HG03432 (cell line): ENCODE results near the gene ODAD2.
"Not testable (repeated sequence)": the region's sequence is repeated elsewhere in the genome, so short reads cannot be mapped to it uniquely, and the experiment has no call there.

Experiments
- ATAC-seq: cut with Tn5 transposase; IDR thresholded peaks from one replicate; pipeline ENCODE4 v1.9.1; 2021; ENCODE audit warnings: mild to moderate bottlenecking, moderate library complexity; ENCODE audit not compliant: unreplicated experiment

ODAD2 gene

GRCh38 chr10:27998954-27999275 lies at the start of gene ODAD2:
Gene ODAD2 (minus strand): TSS chr10:27999079. CDS start chr10:27995142, 3,937 bp downstream.
- ATAC-seq = no peak

GRCh38 chr10:28047061-28047460 lies 48.2 kb upstream of the ODAD2 start:
- no peak for ATAC-seq

GRCh38 chr10:28046579-28046978 lies 47.7 kb upstream of the ODAD2 start:
- no peak for ATAC-seq

GRCh38 chr10:28043941-28044340 lies 45.1 kb upstream of the ODAD2 start:
- ATAC-seq = no peak

- ATAC-seq = no peak
These were observed 37.7 kb upstream of the ODAD2 start for GRCh38 chr10:28036587-28036986.

GRCh38 chr10:28020993-28021982 lies 22.4 kb upstream of the ODAD2 start:
- ATAC-seq = no peak

GRCh38 chr10:28020080-28020860 lies 21.4 kb upstream of the ODAD2 start:
- ATAC-seq = no peak

GRCh38 chr10:28014651-28015050 lies 15.8 kb upstream of the ODAD2 start:
- no peak for ATAC-seq

- ATAC-seq = no peak
These were observed 14.2 kb upstream of the ODAD2 start for GRCh38 chr10:28012990-28013515.

- no peak for ATAC-seq
These were observed 11.9 kb upstream of the ODAD2 start for GRCh38 chr10:28010821-28011220.

GRCh38 chr10:28008054-28008453 lies 9.2 kb upstream of the ODAD2 start:
- no peak for ATAC-seq

- ATAC-seq = no peak
These were observed 2.5 kb upstream of the ODAD2 start for GRCh38 chr10:28001353-28001752.

GRCh38 chr10:27998178-27998953 lies 513 bp downstream of the ODAD2 start:
- peak; percentile 50 for ATAC-seq

- no peak for ATAC-seq
These were observed 1.1 kb downstream of the ODAD2 start for GRCh38 chr10:27997865-27998177.

GRCh38 chr10:27995311-27995710 lies 3.6 kb downstream of the ODAD2 start:
- no peak for ATAC-seq

GRCh38 chr10:27989357-27989756 lies 9.5 kb downstream of the ODAD2 start:
- ATAC-seq = not testable (repeated sequence)

GRCh38 chr10:27986821-27987220 lies 12.1 kb downstream of the ODAD2 start:
- no peak for ATAC-seq

GRCh38 chr10:27982875-27983543 lies 15.9 kb downstream of the ODAD2 start:
- no peak for ATAC-seq

- no peak for ATAC-seq
These were observed 17.1 kb downstream of the ODAD2 start for GRCh38 chr10:27981744-27982143.

GRCh38 chr10:27970795-27971194 lies 28.1 kb downstream of the ODAD2 start:
- ATAC-seq = not testable (repeated sequence)
